K562 (cell line): Measurements from ENCODE around the gene HOPX. TPM values are rescaled to one million over a fixed set of nuclear protein-coding genes. Genes with fewer than 3 reads are reported as not detected.
A peak's percentile ranks its signal among the peaks of the same experiment; 100 is the strongest.

Experiments used
- ARHGAP35 ChIP-seq: fragments of 450-650 bp; IDR thresholded peaks from 2 replicates; pipeline ENCODE4 v1.6.1; 2018; ENCODE audit not compliant: partially characterized antibody
- ARNT ChIP-seq, 2 experiments: fragments of 450-650 bp; IDR thresholded peaks; 2 replicates each; pipeline ENCODE4 v1.6.1; 2016; ENCODE audit warnings: mild to moderate bottlenecking in 1 of 2
- CBX1 ChIP-seq: sonication (generic); IDR thresholded peaks from 2 replicates; pipeline ENCODE4 v1.6.1; 2016; ENCODE audit warnings: antibody characterized with exemption, low read depth, mild to moderate bottlenecking
- DMBX1 ChIP-seq: fragments of 250-450 bp; sonication (Bioruptor Pico); IDR thresholded peaks from 2 replicates; pipeline ENCODE4 v1.8.0; 2022; ENCODE audit warnings: inconsistent platforms, mild to moderate bottlenecking, moderate library complexity, borderline replicate concordance
- FOS ChIP-seq: IDR thresholded peaks from 3 replicates; pipeline ENCODE4 v1.6.1; 2011; ENCODE audit not compliant: insufficient read length; ENCODE audit errors: extremely low read depth
- MED1 ChIP-seq: sonication (generic); formaldehyde crosslinking; IDR thresholded peaks from 2 replicates; pipeline ENCODE4 v1.8.1; 2023; ENCODE audit warnings: missing genetic modification reagents, borderline replicate concordance
- PTTG1 ChIP-seq: fragments of 450-650 bp; IDR thresholded peaks from 2 replicates; pipeline ENCODE4 v1.6.1; 2016; ENCODE audit warnings: low read depth, mild to moderate bottlenecking, missing genetic modification characterization, missing compliant biosample characterization
- TAL1 ChIP-seq: fragments of 450-650 bp; IDR thresholded peaks from 2 replicates; pipeline ENCODE4 v1.6.1; 2016; ENCODE audit warnings: mild to moderate bottlenecking
- ZBED1 ChIP-seq: IDR thresholded peaks from 2 replicates; pipeline ENCODE4 v1.6.1; 2014
- ZNF311 ChIP-seq: fragments of 250-450 bp; sonication (Bioruptor Pico); IDR thresholded peaks from 2 replicates; pipeline ENCODE4 v1.4.0; 2020; ENCODE audit warnings: mild to moderate bottlenecking, moderate library complexity
- ZNF717 ChIP-seq: fragments of 250-450 bp; sonication (Bioruptor Pico); IDR thresholded peaks from 2 replicates; pipeline ENCODE4 v1.5.0; 2021
- polyA plus RNA-seq, 8 experiments: library from polyadenylated mRNA; depleted of rRNA in 4 of 8; stranded (reverse) in 5 of 8; unstranded in 3 of 8; fragments of >200 nt; fragmentation: Nextera tagmentation in 2 of 8; fragmentation: Illumina TruSeq in 1 of 8; extraction: Ambion mirVana in 2 of 8; extraction: Trizol in 1 of 8; gene quantifications; 2 replicates each; pipeline versions ENCODE4 v1.2.1 to v1.2.3, GENCODE V29; 2011 to 2014; ENCODE audit warnings: inconsistent platforms in 1 of 8, missing spikeins in 1 of 8
- total RNA-seq, 7 experiments: library from RNA; depleted of rRNA in 6 of 7; stranded (reverse); fragments of >200 nt in 6 of 7; fragmentation: Illumina TruSeq in 2 of 7; extraction: Trizol in 2 of 7; gene quantifications; 2 replicates each; pipeline versions ENCODE4 v1.2.1 to v1.2.3, GENCODE V29; 2011 to 2021; ENCODE audit warnings: low replicate concordance in 1 of 7
- TF ChIP-seq, protein P1 (sequence below): IDR thresholded peaks from 2 replicates; pipeline ENCODE4 v1.6.1; 2011; ENCODE audit warnings: borderline replicate concordance, low read depth, mild to moderate bottlenecking, moderate library complexity, low read length; ENCODE audit not compliant: insufficient read depth, poor library complexity, severe bottlenecking
- TF ChIP-seq, protein P2 (sequence below): fragments of 200-600 bp; sonication (generic); IDR thresholded peaks from one replicate; pipeline ENCODE4 v1.6.1; 2012; ENCODE audit warnings: mild to moderate bottlenecking, low read depth, low read length, inconsistent platforms
- TF ChIP-seq, protein P3 (sequence below): fragments of 450-650 bp; IDR thresholded peaks from 2 replicates; pipeline ENCODE4 v1.6.1; 2016; ENCODE audit warnings: low read depth, mild to moderate bottlenecking, moderate library complexity

The HOPX gene
- total and polyA plus RNA-seq, 9 of the 15 experiments (the other 6 are each of a cell fraction or from before 2014, with no cell fraction given): 0.24 TPM; not detected in 8

DNA sequence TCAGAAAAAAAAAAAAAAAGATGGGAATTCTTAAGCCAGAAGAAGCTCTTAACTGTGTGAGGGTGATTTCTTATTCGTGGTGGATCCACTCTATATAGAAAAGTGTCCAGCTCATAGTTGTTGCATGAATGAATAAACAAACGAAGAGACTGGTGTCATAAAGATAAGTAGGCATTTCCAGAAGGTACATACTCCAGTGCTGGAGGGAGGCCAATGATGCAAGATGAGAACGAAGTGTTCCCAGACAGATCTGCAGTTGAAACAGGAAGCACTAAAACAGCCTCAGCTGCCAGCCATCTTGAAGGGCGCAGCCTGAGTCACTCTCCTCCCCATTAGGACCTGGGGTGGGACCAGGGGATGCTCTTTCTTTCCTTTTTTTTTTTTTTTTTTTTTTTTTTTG is 47.4 kb upstream of the HOPX start (continued):
- TF ChIP-seq, protein P1, sequence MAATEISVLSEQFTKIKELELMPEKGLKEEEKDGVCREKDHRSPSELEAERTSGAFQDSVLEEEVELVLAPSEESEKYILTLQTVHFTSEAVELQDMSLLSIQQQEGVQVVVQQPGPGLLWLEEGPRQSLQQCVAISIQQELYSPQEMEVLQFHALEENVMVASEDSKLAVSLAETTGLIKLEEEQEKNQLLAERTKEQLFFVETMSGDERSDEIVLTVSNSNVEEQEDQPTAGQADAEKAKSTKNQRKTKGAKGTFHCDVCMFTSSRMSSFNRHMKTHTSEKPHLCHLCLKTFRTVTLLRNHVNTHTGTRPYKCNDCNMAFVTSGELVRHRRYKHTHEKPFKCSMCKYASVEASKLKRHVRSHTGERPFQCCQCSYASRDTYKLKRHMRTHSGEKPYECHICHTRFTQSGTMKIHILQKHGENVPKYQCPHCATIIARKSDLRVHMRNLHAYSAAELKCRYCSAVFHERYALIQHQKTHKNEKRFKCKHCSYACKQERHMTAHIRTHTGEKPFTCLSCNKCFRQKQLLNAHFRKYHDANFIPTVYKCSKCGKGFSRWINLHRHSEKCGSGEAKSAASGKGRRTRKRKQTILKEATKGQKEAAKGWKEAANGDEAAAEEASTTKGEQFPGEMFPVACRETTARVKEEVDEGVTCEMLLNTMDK: no peak
- TF ChIP-seq TAL1 (0 out of 2 replicates have a peak, but pooled peaks have one; percentile 16), ARHGAP35 (no peak), ARNT (IDR thresholded peaks at IDR 0.05) (no peak), CBX1 (no peak), DMBX1 (CRISPR knock-in tag) (no peak), FOS (no peak), ZNF311 (CRISPR knock-in tag) (no peak), ZNF717 (CRISPR knock-in tag) (no peak), MED1 (CRISPR knock-in tag) (no peak), ZBED1 (no peak), PTTG1 (tag) (no peak)
- TF ChIP-seq, protein P2, sequence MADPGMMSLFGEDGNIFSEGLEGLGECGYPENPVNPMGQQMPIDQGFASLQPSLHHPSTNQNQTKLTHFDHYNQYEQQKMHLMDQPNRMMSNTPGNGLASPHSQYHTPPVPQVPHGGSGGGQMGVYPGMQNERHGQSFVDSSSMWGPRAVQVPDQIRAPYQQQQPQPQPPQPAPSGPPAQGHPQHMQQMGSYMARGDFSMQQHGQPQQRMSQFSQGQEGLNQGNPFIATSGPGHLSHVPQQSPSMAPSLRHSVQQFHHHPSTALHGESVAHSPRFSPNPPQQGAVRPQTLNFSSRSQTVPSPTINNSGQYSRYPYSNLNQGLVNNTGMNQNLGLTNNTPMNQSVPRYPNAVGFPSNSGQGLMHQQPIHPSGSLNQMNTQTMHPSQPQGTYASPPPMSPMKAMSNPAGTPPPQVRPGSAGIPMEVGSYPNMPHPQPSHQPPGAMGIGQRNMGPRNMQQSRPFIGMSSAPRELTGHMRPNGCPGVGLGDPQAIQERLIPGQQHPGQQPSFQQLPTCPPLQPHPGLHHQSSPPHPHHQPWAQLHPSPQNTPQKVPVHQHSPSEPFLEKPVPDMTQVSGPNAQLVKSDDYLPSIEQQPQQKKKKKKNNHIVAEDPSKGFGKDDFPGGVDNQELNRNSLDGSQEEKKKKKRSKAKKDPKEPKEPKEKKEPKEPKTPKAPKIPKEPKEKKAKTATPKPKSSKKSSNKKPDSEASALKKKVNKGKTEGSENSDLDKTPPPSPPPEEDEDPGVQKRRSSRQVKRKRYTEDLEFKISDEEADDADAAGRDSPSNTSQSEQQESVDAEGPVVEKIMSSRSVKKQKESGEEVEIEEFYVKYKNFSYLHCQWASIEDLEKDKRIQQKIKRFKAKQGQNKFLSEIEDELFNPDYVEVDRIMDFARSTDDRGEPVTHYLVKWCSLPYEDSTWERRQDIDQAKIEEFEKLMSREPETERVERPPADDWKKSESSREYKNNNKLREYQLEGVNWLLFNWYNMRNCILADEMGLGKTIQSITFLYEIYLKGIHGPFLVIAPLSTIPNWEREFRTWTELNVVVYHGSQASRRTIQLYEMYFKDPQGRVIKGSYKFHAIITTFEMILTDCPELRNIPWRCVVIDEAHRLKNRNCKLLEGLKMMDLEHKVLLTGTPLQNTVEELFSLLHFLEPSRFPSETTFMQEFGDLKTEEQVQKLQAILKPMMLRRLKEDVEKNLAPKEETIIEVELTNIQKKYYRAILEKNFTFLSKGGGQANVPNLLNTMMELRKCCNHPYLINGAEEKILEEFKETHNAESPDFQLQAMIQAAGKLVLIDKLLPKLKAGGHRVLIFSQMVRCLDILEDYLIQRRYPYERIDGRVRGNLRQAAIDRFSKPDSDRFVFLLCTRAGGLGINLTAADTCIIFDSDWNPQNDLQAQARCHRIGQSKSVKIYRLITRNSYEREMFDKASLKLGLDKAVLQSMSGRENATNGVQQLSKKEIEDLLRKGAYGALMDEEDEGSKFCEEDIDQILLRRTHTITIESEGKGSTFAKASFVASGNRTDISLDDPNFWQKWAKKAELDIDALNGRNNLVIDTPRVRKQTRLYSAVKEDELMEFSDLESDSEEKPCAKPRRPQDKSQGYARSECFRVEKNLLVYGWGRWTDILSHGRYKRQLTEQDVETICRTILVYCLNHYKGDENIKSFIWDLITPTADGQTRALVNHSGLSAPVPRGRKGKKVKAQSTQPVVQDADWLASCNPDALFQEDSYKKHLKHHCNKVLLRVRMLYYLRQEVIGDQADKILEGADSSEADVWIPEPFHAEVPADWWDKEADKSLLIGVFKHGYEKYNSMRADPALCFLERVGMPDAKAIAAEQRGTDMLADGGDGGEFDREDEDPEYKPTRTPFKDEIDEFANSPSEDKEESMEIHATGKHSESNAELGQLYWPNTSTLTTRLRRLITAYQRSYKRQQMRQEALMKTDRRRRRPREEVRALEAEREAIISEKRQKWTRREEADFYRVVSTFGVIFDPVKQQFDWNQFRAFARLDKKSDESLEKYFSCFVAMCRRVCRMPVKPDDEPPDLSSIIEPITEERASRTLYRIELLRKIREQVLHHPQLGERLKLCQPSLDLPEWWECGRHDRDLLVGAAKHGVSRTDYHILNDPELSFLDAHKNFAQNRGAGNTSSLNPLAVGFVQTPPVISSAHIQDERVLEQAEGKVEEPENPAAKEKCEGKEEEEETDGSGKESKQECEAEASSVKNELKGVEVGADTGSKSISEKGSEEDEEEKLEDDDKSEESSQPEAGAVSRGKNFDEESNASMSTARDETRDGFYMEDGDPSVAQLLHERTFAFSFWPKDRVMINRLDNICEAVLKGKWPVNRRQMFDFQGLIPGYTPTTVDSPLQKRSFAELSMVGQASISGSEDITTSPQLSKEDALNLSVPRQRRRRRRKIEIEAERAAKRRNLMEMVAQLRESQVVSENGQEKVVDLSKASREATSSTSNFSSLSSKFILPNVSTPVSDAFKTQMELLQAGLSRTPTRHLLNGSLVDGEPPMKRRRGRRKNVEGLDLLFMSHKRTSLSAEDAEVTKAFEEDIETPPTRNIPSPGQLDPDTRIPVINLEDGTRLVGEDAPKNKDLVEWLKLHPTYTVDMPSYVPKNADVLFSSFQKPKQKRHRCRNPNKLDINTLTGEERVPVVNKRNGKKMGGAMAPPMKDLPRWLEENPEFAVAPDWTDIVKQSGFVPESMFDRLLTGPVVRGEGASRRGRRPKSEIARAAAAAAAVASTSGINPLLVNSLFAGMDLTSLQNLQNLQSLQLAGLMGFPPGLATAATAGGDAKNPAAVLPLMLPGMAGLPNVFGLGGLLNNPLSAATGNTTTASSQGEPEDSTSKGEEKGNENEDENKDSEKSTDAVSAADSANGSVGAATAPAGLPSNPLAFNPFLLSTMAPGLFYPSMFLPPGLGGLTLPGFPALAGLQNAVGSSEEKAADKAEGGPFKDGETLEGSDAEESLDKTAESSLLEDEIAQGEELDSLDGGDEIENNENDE: no peak
- TF ChIP-seq, protein P3, sequence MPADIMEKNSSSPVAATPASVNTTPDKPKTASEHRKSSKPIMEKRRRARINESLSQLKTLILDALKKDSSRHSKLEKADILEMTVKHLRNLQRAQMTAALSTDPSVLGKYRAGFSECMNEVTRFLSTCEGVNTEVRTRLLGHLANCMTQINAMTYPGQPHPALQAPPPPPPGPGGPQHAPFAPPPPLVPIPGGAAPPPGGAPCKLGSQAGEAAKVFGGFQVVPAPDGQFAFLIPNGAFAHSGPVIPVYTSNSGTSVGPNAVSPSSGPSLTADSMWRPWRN: no peak
